GM23338 (cell line): Measurements from ENCODE around the gene SCAF4.
"Not testable (repeated sequence)": the region's sequence is repeated elsewhere in the genome, so short reads cannot be mapped to it uniquely, and the experiment has no call there.

Experiments
- CREB1 ChIP-seq: fragments of 250-450 bp; sonication (Bioruptor Pico); IDR thresholded peaks from 2 replicates; pipeline ENCODE4 v1.5.0; 2020; ENCODE audit warnings: low read depth, mild to moderate bottlenecking, moderate library complexity
- CTCF ChIP-seq, 2 experiments: fragments of 200-600 bp in 1 of 2; sonication (generic) in 1 of 2; conservative IDR thresholded peaks; 2 replicates each; pipeline versions ENCODE4 v1.5.1 to v1.6.1; 2016 to 2017; ENCODE audit warnings: antibody characterized with exemption in 2 of 2, low read depth in 2 of 2, mild to moderate bottlenecking in 2 of 2, moderate library complexity in 1 of 2
- EZH2 ChIP-seq: fragments of 200-600 bp; sonication (generic); IDR thresholded peaks from one replicate; pipeline ENCODE4 v1.8.0; 2017; ENCODE audit warnings: antibody characterized with exemption, mild to moderate bottlenecking, low read depth; ENCODE audit not compliant: unreplicated experiment
- EZH2phosphoT487 ChIP-seq: fragments of 200-600 bp; sonication (generic); IDR thresholded peaks from one replicate; pipeline ENCODE4 v1.8.1; 2018; ENCODE audit warnings: antibody characterized with exemption; ENCODE audit not compliant: unreplicated experiment
- POLR2AphosphoS5 ChIP-seq: IDR thresholded peaks from 2 replicates; pipeline ENCODE4 v1.6.1; 2016; ENCODE audit warnings: antibody characterized with exemption, low read depth
- REST ChIP-seq: IDR thresholded peaks from one replicate; pipeline ENCODE4 v1.6.1; 2018; ENCODE audit warnings: antibody characterized with exemption; ENCODE audit not compliant: unreplicated experiment
- STAT1 ChIP-seq: IDR thresholded peaks from one replicate; pipeline ENCODE4 v1.6.1; 2016; ENCODE audit warnings: antibody characterized with exemption; ENCODE audit not compliant: unreplicated experiment
- ZNF331 ChIP-seq: fragments of 250-450 bp; sonication (Bioruptor Pico); IDR thresholded peaks from 2 replicates; pipeline ENCODE4 v1.5.0; 2020; ENCODE audit warnings: low read depth, mild to moderate bottlenecking, moderate library complexity

DNA sequence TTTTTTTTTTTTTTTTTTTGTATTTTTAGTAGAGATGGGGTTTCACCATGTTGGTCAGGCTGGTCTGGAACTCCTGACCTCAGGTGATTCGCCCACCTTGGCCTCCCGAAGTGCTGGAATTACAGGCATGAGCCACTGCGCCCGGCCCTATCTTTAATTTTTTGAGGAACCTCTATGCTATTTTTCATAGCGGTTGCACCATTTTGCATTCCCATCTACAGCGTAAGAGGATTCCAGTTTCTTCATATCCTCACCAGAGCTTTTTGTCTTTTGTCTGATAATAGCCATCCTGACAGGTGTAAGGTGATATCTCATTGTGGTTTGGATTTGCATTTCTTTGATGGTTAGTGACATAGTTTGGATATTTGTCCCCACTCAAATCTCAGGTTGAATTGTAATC lies 100.0 kb downstream of the SCAF4 start:
- TF ChIP-seq CTCF (conservative IDR thresholded peaks at IDR 0.05; ENCODE audit: low read depth in 2 of 2); EZH2; STAT1; POLR2AphosphoS5; EZH2phosphoT487; CREB1 (CRISPR knock-in tag); REST; ZNF331 (CRISPR knock-in tag): not testable (repeated sequence)
